Measurements from ENCODE around the gene DHDDS. TPM values are rescaled to one million over a fixed set of nuclear protein-coding genes. Genes with fewer than 3 reads are reported as not detected.

Gene DHDDS
- total and polyA plus RNA-seq, 2 of the 13 experiments (the other 11 are each of a cell fraction or from before 2014, with no cell fraction given) = 18.9 to 28.3 TPM

GRCh38 chr1:26472901-26473845 is 41.1 kb downstream of the DHDDS start (continued):
- TF ChIP-seq ELK4 (CRISPR knock-in tag; IDR thresholded peaks at IDR 0.05; ENCODE audit: borderline replicate concordance) (no peak), TEF (CRISPR knock-in tag; IDR thresholded peaks at IDR 0.05) (no peak), ZNF720 (CRISPR knock-in tag; IDR thresholded peaks at IDR 0.05) (no peak), FLYWCH1 (CRISPR knock-in tag; IDR thresholded peaks at IDR 0.05) (no peak), ZNF556 (CRISPR knock-in tag; IDR thresholded peaks at IDR 0.05; ENCODE audit: borderline replicate concordance) (no peak), MAFF (IDR thresholded peaks at IDR 0.05; ENCODE audit: low read depth, low read length) (no peak), ZNF878 (CRISPR knock-in tag; IDR thresholded peaks at IDR 0.05) (0 out of 2 replicates have a peak, but pooled peaks have one; percentile 34), ZNF674 (CRISPR knock-in tag; IDR thresholded peaks at IDR 0.05; ENCODE audit: low read depth) (0 out of 2 replicates have a peak, but pooled peaks have one; percentile 72), ZNF205 (CRISPR knock-in tag; IDR thresholded peaks at IDR 0.05) (no peak), TMF1 (CRISPR knock-in tag; IDR thresholded peaks at IDR 0.05; ENCODE audit: low read depth) (peak; percentile 72; the same call in 1 of the 2 replicates), ZNF646 (CRISPR knock-in tag; IDR thresholded peaks at IDR 0.05) (no peak), JUND (CRISPR knock-in tag; IDR thresholded peaks at IDR 0.05) (no peak), NFRKB (IDR thresholded peaks at IDR 0.05) (no peak), ELF3 (CRISPR knock-in tag; IDR thresholded peaks at IDR 0.05) (peak; percentile 45; the same call in 1 of the 2 replicates), TGIF2 (CRISPR knock-in tag; IDR thresholded peaks at IDR 0.05) (peak; percentile 83), AFF4 (CRISPR knock-in tag; IDR thresholded peaks at IDR 0.05) (no peak)
